22Rv1 (cell line): ENCODE data around the gene TAOK1.

Source experiments
- H3K27ac ChIP-seq: fragments of 450-650 bp; 2 replicates; pipeline ENCODE4 v1.5.1; 2017
- ZFX ChIP-seq: fragments of 450-650 bp; IDR thresholded peaks from 2 replicates; pipeline ENCODE4 v1.6.1; 2017; ENCODE audit warnings: antibody characterized with exemption, borderline replicate concordance
- TF ChIP-seq, protein P1 (sequence below): fragments of 450-650 bp; IDR thresholded peaks from 2 replicates; pipeline ENCODE4 v1.5.1; 2017; ENCODE audit warnings: mild to moderate bottlenecking

Gene TAOK1

DNA sequence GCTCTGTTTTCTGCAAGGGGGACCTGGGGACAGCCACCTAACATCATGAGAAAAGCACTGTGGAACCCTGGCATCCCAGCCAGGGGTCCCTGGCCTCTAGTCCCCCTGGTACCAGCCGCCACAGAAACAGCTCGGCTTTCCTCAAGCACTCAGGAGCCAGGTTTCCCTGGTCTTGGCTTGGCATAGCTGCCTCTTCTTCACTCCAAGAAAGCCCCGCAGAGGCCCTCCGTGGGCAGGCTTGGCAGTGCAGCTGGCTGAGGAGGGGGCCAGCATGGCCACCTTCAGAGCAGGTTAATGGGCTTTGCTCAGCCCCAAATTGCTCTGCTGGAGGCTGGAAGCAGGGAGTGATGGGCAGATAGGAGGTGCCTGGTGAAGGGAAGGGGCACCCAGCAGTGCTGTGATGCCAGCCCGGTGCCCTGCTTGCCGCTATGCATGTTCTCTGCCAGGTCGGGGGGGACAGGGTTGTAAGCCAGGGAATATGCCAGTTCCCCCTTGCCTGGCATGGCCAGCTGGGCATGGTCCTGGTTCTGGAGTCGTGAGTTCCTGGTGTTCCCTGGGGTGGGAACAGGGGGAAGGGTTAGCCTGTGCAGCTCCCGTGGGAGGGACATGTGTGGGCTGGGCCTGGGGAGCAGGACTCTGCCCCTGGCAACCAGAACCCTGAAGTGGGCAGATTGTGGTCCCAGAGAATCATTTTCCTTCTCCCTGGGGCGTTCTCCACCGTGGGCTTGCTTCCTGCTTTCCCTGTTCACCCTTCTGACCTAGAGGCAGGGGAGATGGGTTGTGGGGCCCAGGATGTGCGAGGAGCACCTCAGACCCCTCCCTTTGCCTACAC is 206.0 kb downstream of the TAOK1 start:
- H3K27ac ChIP-seq = peak overlapping the region; percentile 98
- TF ChIP-seq, protein P1, sequence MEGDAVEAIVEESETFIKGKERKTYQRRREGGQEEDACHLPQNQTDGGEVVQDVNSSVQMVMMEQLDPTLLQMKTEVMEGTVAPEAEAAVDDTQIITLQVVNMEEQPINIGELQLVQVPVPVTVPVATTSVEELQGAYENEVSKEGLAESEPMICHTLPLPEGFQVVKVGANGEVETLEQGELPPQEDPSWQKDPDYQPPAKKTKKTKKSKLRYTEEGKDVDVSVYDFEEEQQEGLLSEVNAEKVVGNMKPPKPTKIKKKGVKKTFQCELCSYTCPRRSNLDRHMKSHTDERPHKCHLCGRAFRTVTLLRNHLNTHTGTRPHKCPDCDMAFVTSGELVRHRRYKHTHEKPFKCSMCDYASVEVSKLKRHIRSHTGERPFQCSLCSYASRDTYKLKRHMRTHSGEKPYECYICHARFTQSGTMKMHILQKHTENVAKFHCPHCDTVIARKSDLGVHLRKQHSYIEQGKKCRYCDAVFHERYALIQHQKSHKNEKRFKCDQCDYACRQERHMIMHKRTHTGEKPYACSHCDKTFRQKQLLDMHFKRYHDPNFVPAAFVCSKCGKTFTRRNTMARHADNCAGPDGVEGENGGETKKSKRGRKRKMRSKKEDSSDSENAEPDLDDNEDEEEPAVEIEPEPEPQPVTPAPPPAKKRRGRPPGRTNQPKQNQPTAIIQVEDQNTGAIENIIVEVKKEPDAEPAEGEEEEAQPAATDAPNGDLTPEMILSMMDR = no peak
- no peak for TF ChIP-seq ZFX

DNA sequence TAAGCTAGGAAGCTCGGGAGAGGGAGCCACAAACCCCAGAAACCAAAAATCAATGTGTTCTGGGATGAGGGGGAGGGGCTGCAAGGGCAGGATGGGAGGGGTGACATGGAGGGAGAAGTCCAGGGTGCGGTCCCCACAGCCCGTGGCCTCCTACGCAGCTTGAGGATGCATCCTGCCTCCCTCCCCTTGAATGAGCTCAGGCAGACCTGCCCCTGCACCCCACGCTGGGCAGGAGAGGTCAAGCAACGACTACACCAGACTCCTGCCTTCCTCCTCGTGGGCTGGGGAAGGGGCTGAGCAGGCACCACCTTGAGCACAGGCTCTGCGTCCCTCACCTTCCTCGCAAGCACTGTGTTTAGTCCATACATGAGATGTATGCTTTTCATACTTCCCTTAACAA is 206.6 kb downstream of the TAOK1 start:
- no peak for TF ChIP-seq ZFX
- TF ChIP-seq, protein P1 = no peak
- peak overlapping the region; percentile 53 for H3K27ac ChIP-seq

DNA sequence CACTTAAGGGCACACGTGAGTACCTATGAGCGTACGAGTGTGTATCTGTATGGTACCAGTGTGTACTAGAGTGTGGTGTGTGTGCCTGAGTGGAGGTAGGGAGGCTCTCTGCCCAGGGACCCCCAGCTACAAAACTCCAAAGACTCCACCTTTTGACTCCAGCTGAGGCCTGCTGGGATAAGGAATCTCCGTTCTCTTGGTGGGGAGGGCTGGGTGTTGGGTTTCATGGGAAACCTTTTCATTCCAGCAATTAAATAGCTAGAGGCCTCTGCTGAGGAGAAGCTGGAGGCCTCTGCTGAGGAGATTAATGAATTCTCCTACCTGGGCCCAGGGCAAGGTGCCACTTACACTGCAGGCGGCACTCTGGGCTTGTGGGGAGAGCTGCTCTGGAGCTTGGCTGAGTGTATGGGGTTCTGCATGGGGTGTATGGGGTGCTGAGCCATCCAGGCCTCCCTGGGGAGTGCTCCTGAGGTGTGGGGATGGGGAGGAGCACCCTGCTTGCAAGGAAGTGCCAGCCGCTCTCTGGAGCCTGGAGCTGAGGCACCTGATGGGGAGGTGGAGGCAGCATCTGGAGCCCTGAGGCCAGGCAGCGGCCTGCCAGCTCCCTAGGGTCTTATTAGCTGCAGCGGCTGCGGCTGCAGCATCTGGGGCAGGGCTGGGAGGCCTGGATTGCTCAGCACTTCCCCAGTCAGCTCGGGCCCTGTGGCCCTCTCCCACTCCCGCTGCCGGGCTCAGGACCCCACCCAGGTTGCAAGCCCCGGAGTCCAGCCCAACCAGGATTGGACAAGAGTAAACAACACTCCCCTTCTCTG is 207.4 kb downstream of the TAOK1 start:
- H3K27ac ChIP-seq = peak overlapping the region; percentile 53
- TF ChIP-seq ZFX = no peak
- TF ChIP-seq, protein P1 = no peak
